ENCODE data around the gene PLA1A.
"Not testable (repeated sequence)": the region's sequence is repeated elsewhere in the genome, so short reads cannot be mapped to it uniquely, and the experiment has no call there.

Gene PLA1A

GRCh38 chr3:119586733-119587172 is 10.9 kb upstream of the PLA1A start:
- H3K9me3 ChIP-seq (ENCODE audit: low read length): peaks cover 1% of the 10 kb centered on the region
- H3K4me1 ChIP-seq (ENCODE audit: insufficient read depth, low read length): no peaks in the 10 kb centered on the region
- no peak overlapping the region for H2AFZ ChIP-seq (ENCODE audit: low read depth, low read length)
- no peak overlapping the region for H3K4me3 ChIP-seq (ENCODE audit: low read length)
- peaks cover 4% of the 10 kb centered on the region for H3K27me3 ChIP-seq (ENCODE audit: insufficient read depth, low read length)
- H3K36me3 ChIP-seq (ENCODE audit: insufficient read depth, low read length): no peaks in the 10 kb centered on the region

- H3K9me3 ChIP-seq (ENCODE audit: low read length): peaks cover 1% of the 10 kb centered on the region
- H3K27me3 ChIP-seq (ENCODE audit: insufficient read depth, low read length): peaks cover 8% of the 10 kb centered on the region
- H3K4me1 ChIP-seq (ENCODE audit: insufficient read depth, low read length): no peaks in the 10 kb centered on the region
- no peak overlapping the region for H2AFZ ChIP-seq (ENCODE audit: low read depth, low read length)
- no peaks in the 10 kb centered on the region for H3K36me3 ChIP-seq (ENCODE audit: insufficient read depth, low read length)
- H3K4me3 ChIP-seq (ENCODE audit: low read length): no peak overlapping the region
Measured at GRCh38 chr3:119588112-119588511, 9.6 kb upstream of the PLA1A start.

GRCh38 chr3:119589102-119589773 is 8.4 kb upstream of the PLA1A start:
- Histone ChIP-seq H3K4me1 (ENCODE audit: insufficient read depth, low read length) (no peaks in the 10 kb centered on the region), H3K36me3 (ENCODE audit: insufficient read depth, low read length) (no peaks in the 10 kb centered on the region), H3K4me3 (ENCODE audit: low read length) (no peak overlapping the region), H3K27me3 (ENCODE audit: insufficient read depth, low read length) (peaks cover 8% of the 10 kb centered on the region), H2AFZ (ENCODE audit: low read depth, low read length) (no peak overlapping the region), H3K9me3 (ENCODE audit: low read length) (peaks cover 1% of the 10 kb centered on the region)

- Histone ChIP-seq H3K9me3 (ENCODE audit: low read length) (peaks cover 1% of the 10 kb centered on the region), H3K4me1 (ENCODE audit: insufficient read depth, low read length) (no peaks in the 10 kb centered on the region), H2AFZ (ENCODE audit: low read depth, low read length) (no peak overlapping the region), H3K4me3 (ENCODE audit: low read length) (no peak overlapping the region), H3K36me3 (ENCODE audit: insufficient read depth, low read length) (no peaks in the 10 kb centered on the region), H3K27me3 (ENCODE audit: insufficient read depth, low read length) (peaks cover 8% of the 10 kb centered on the region)
Measured at GRCh38 chr3:119590706-119591105, 7.0 kb upstream of the PLA1A start.

- H3K4me1 ChIP-seq (ENCODE audit: insufficient read depth, low read length): no peaks in the 10 kb centered on the region
- peaks cover 1% of the 10 kb centered on the region for H3K9me3 ChIP-seq (ENCODE audit: low read length)
- no peak overlapping the region for H2AFZ ChIP-seq (ENCODE audit: low read depth, low read length)
- H3K27me3 ChIP-seq (ENCODE audit: insufficient read depth, low read length): peaks cover 4% of the 10 kb centered on the region
- H3K36me3 ChIP-seq (ENCODE audit: insufficient read depth, low read length): no peaks in the 10 kb centered on the region
- no peak overlapping the region for H3K4me3 ChIP-seq (ENCODE audit: low read length)
Measured at GRCh38 chr3:119592861-119593260, 4.8 kb upstream of the PLA1A start.

GRCh38 chr3:119594066-119594465 is 3.6 kb upstream of the PLA1A start:
- H3K9me3 ChIP-seq (ENCODE audit: low read length): peaks cover under 1% of the 10 kb centered on the region
- no peak overlapping the region for H2AFZ ChIP-seq (ENCODE audit: low read depth, low read length)
- no peaks in the 10 kb centered on the region for H3K36me3 ChIP-seq (ENCODE audit: insufficient read depth, low read length)
- H3K27me3 ChIP-seq (ENCODE audit: insufficient read depth, low read length): peaks cover 4% of the 10 kb centered on the region
- H3K4me1 ChIP-seq (ENCODE audit: insufficient read depth, low read length): no peaks in the 10 kb centered on the region
- H3K4me3 ChIP-seq (ENCODE audit: low read length): no peak overlapping the region

- not testable (repeated sequence) for H3K4me3 ChIP-seq (ENCODE audit: low read length); H3K36me3 ChIP-seq (ENCODE audit: insufficient read depth, low read length); H3K4me1 ChIP-seq (ENCODE audit: insufficient read depth, low read length); H2AFZ ChIP-seq (ENCODE audit: low read depth, low read length); H3K9me3 ChIP-seq (ENCODE audit: low read length); H3K27me3 ChIP-seq (ENCODE audit: insufficient read depth, low read length)
Measured at GRCh38 chr3:119594929-119595328, 2.8 kb upstream of the PLA1A start.

GRCh38 chr3:119595639-119596334 is 1.9 kb upstream of the PLA1A start:
- Histone ChIP-seq H3K4me1 (ENCODE audit: insufficient read depth, low read length) (no peaks in the 10 kb centered on the region), H3K4me3 (ENCODE audit: low read length) (no peak overlapping the region), H3K36me3 (ENCODE audit: insufficient read depth, low read length) (no peaks in the 10 kb centered on the region), H3K27me3 (ENCODE audit: insufficient read depth, low read length) (peaks cover 7% of the 10 kb centered on the region), H2AFZ (ENCODE audit: low read depth, low read length) (no peak overlapping the region), H3K9me3 (ENCODE audit: low read length) (no peaks in the 10 kb centered on the region)

- H3K4me3 ChIP-seq (ENCODE audit: low read length): no peak overlapping the region
- no peak overlapping the region for H2AFZ ChIP-seq (ENCODE audit: low read depth, low read length)
- H3K9me3 ChIP-seq (ENCODE audit: low read length): no peaks in the 10 kb centered on the region
- peaks cover 7% of the 10 kb centered on the region for H3K27me3 ChIP-seq (ENCODE audit: insufficient read depth, low read length)
- no peaks in the 10 kb centered on the region for H3K4me1 ChIP-seq (ENCODE audit: insufficient read depth, low read length)
- H3K36me3 ChIP-seq (ENCODE audit: insufficient read depth, low read length): no peaks in the 10 kb centered on the region
Measured at GRCh38 chr3:119596398-119596797, 1.3 kb upstream of the PLA1A start.

GRCh38 chr3:119598410-119599098 is 869 bp downstream of the PLA1A start:
- H3K9me3 ChIP-seq (ENCODE audit: low read length): no peaks in the 10 kb centered on the region
- H3K4me1 ChIP-seq (ENCODE audit: insufficient read depth, low read length): no peaks in the 10 kb centered on the region
- peaks cover 3% of the 10 kb centered on the region for H3K27me3 ChIP-seq (ENCODE audit: insufficient read depth, low read length)
- H3K4me3 ChIP-seq (ENCODE audit: low read length): no peak overlapping the region
- H2AFZ ChIP-seq (ENCODE audit: low read depth, low read length): no peak overlapping the region
- H3K36me3 ChIP-seq (ENCODE audit: insufficient read depth, low read length): no peaks in the 10 kb centered on the region

- peaks cover 3% of the 10 kb centered on the region for H3K27me3 ChIP-seq (ENCODE audit: insufficient read depth, low read length)
- H2AFZ ChIP-seq (ENCODE audit: low read depth, low read length): no peak overlapping the region
- H3K4me1 ChIP-seq (ENCODE audit: insufficient read depth, low read length): no peaks in the 10 kb centered on the region
- H3K36me3 ChIP-seq (ENCODE audit: insufficient read depth, low read length): no peaks in the 10 kb centered on the region
- H3K9me3 ChIP-seq (ENCODE audit: low read length): no peaks in the 10 kb centered on the region
- H3K4me3 ChIP-seq (ENCODE audit: low read length): no peak overlapping the region
Measured at GRCh38 chr3:119599558-119600174, 2.0 kb downstream of the PLA1A start.

- no peaks in the 10 kb centered on the region for H3K9me3 ChIP-seq (ENCODE audit: low read length)
- no peaks in the 10 kb centered on the region for H3K36me3 ChIP-seq (ENCODE audit: insufficient read depth, low read length)
- H3K4me3 ChIP-seq (ENCODE audit: low read length): no peak overlapping the region
- no peak overlapping the region for H2AFZ ChIP-seq (ENCODE audit: low read depth, low read length)
- H3K27me3 ChIP-seq (ENCODE audit: insufficient read depth, low read length): peaks cover 7% of the 10 kb centered on the region
- H3K4me1 ChIP-seq (ENCODE audit: insufficient read depth, low read length): no peaks in the 10 kb centered on the region
Measured at GRCh38 chr3:119600732-119601131, 3.0 kb downstream of the PLA1A start.

- Histone ChIP-seq H3K27me3 (ENCODE audit: insufficient read depth, low read length) (peaks cover 7% of the 10 kb centered on the region), H3K4me3 (ENCODE audit: low read length) (no peak overlapping the region), H3K9me3 (ENCODE audit: low read length) (no peaks in the 10 kb centered on the region), H3K4me1 (ENCODE audit: insufficient read depth, low read length) (no peaks in the 10 kb centered on the region), H2AFZ (ENCODE audit: low read depth, low read length) (no peak overlapping the region), H3K36me3 (ENCODE audit: insufficient read depth, low read length) (no peaks in the 10 kb centered on the region)
Measured at GRCh38 chr3:119601154-119601553, 3.5 kb downstream of the PLA1A start.

Data from neuron (in vitro differentiated cells).